GM18499 (cell line): ENCODE data around the gene HSD17B13.
"Not testable (repeated sequence)": the region's sequence is repeated elsewhere in the genome, so short reads cannot be mapped to it uniquely, and the experiment has no call there.

ENCODE experiments used
- ATAC-seq: cut with Tn5 transposase; IDR thresholded peaks from one replicate; pipeline ENCODE4 v1.9.1; 2021; ENCODE audit warnings: moderate number of reproducible peaks; ENCODE audit not compliant: insufficient read depth, unreplicated experiment

The HSD17B13 gene

GRCh38 chr4:87322754-87323153 lies at the start of gene HSD17B13:
Gene HSD17B13 (minus strand): TSS chr4:87322882. CDS start chr4:87322841, 41 bp downstream.
- no peak for ATAC-seq

- no peak for ATAC-seq
Measured at GRCh38 chr4:87370068-87370467, 47.4 kb upstream of the HSD17B13 start.

- no peak for ATAC-seq
Measured at GRCh38 chr4:87366521-87367162, 44.0 kb upstream of the HSD17B13 start.

GRCh38 chr4:87365348-87365747 lies 42.7 kb upstream of the HSD17B13 start:
- no peak for ATAC-seq

GRCh38 chr4:87363552-87363951 lies 40.9 kb upstream of the HSD17B13 start:
- ATAC-seq: no peak

GRCh38 chr4:87360338-87360935 lies 37.8 kb upstream of the HSD17B13 start:
- ATAC-seq: no peak

- no peak for ATAC-seq
Measured at GRCh38 chr4:87359258-87359657, 36.6 kb upstream of the HSD17B13 start.

GRCh38 chr4:87356832-87357526 lies 34.3 kb upstream of the HSD17B13 start:
- no peak for ATAC-seq

- no peak for ATAC-seq
Measured at GRCh38 chr4:87354168-87355102, 31.8 kb upstream of the HSD17B13 start.

- ATAC-seq: peak; percentile 80
Measured at GRCh38 chr4:87353592-87353991, 30.9 kb upstream of the HSD17B13 start.

GRCh38 chr4:87345139-87345538 lies 22.5 kb upstream of the HSD17B13 start:
- ATAC-seq: no peak

GRCh38 chr4:87342872-87343271 lies 20.2 kb upstream of the HSD17B13 start:
- no peak for ATAC-seq

- not testable (repeated sequence) for ATAC-seq
Measured at GRCh38 chr4:87341954-87342635, 19.4 kb upstream of the HSD17B13 start.

GRCh38 chr4:87339440-87339839 lies 16.8 kb upstream of the HSD17B13 start:
- ATAC-seq: no peak

- no peak for ATAC-seq
Measured at GRCh38 chr4:87337361-87337760, 14.7 kb upstream of the HSD17B13 start.

GRCh38 chr4:87333267-87333666 lies 10.6 kb upstream of the HSD17B13 start:
- ATAC-seq: no peak

GRCh38 chr4:87330761-87331160 lies 8.1 kb upstream of the HSD17B13 start:
- ATAC-seq: no peak

- ATAC-seq: no peak
Measured at GRCh38 chr4:87327136-87327535, 4.5 kb upstream of the HSD17B13 start.

- ATAC-seq: no peak
Measured at GRCh38 chr4:87326460-87326859, 3.8 kb upstream of the HSD17B13 start.

GRCh38 chr4:87321888-87322287 lies 794 bp downstream of the HSD17B13 start:
- no peak for ATAC-seq
